GM12878 (cell line): ENCODE data around the gene AP2B1.

Experiments used
- CREB1 ChIP-seq: IDR thresholded peaks from 2 replicates; pipeline ENCODE4 v1.6.1; 2012; ENCODE audit warnings: low read depth, mild to moderate bottlenecking, inconsistent platforms
- MAX ChIP-seq: IDR thresholded peaks from 2 replicates; pipeline ENCODE4 v1.6.1; 2012; ENCODE audit warnings: low read depth, low read length, improper control_type of control experiment
- NFIC ChIP-seq: IDR thresholded peaks from 2 replicates; pipeline ENCODE4 v1.6.1; 2012; ENCODE audit warnings: low read depth, mild to moderate bottlenecking, inconsistent platforms, low read length, moderate library complexity
- POLR2AphosphoS5 ChIP-seq: IDR thresholded peaks from 2 replicates; pipeline ENCODE4 v1.6.1; 2011; ENCODE audit warnings: mild to moderate bottlenecking, low read length, inconsistent platforms

DNA sequence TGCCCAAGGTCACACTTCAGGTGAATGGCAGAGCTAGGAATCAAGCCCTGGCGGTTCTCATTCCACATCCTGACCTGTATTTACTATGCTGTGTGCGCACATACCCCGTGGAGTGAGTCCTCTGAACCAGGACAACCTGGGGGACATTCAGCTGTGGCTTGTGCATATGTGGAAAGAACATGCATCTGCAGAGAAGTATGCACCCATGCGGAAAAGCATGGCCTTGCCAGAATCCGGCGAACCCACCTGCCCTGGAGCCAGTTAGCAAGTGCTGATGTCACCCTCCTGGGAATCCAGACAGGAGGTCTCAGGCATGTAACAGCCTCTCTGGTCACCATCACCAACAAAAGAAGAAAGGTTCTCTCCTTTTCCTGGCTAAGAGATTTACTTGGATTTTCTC, 146.2 kb downstream of the AP2B1 start:
- TF ChIP-seq POLR2AphosphoS5 (no peak), NFIC (no peak), MAX (no peak), CREB1 (no peak)
